Stimulated activated CD8-positive, alpha-beta memory T cell treated with anti-CD3 and anti-CD28 coated beads, Interleukin-12 subunit alpha, Interleukin-12 subunit beta, amount 100 ng/mL, for 4 hours (primary cell): ENCODE data around the gene SLC35F3.
"Not testable (repeated sequence)": the region's sequence is repeated elsewhere in the genome, so short reads cannot be mapped to it uniquely, and the experiment has no call there.

Source experiments
- DNase-seq: peaks from one replicate; pipeline ENCODE4 v3.0.0-alpha.2; 2020; ENCODE audit warnings: low read depth

SLC35F3 gene

DNA sequence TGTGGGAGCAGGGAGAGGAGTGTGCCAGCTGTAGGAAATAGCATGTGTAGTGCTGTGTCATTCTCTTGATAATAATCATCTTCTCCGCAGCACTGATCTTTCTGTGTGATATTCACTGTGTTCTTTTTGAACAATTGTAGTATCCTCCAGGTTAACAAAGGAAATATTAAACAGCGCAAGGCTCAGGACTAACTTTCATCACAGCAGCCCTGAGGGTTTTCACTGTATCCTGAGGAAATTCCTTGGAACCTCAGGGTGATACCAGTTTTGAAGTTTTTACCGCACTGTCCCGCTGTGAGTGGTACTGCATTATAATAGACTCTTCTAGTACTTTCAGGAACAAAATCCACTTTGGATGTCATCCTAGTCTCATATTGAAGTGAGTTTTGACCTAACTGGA, 240.4 kb downstream of the SLC35F3 start:
- no peak for DNase-seq

DNA sequence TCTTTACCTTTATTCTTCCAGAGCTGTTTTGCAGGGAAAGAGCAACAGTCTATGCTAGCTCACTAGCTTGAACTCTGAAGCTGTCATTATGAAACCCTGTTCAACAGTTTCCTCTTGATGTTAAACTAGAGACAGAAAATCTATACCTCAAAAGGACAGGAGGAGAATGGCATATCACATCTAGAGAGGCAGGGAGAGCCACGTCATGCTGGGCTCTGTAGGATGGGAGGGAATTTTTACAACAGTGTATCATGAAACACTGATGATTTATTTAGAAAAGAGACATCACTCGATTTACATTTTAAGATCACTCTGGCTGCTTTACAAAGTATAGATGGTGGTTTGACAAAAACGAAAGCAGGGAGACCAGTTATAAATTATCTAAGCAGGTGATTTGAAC, 243.9 kb downstream of the SLC35F3 start:
- DNase-seq, result no peak

DNA sequence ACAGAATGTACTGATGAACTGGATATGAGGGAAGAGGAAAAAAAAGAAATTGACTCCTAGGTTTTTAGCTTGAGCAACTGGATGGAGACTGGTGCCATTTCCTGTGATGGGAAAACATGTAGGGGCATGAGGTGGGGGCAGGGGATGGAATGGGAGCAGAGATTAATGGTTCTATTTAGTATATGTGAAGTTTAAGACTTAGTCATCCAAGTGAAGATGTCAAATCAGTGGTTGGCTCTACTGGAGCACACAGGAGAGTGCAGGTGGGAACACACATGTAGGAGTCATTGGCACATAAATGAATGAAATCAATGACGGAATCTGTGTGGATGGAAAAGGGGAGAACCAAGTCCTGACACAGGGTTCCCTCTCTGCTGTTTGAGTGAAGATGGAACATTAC, 244.3 kb downstream of the SLC35F3 start:
- no peak for DNase-seq

DNA sequence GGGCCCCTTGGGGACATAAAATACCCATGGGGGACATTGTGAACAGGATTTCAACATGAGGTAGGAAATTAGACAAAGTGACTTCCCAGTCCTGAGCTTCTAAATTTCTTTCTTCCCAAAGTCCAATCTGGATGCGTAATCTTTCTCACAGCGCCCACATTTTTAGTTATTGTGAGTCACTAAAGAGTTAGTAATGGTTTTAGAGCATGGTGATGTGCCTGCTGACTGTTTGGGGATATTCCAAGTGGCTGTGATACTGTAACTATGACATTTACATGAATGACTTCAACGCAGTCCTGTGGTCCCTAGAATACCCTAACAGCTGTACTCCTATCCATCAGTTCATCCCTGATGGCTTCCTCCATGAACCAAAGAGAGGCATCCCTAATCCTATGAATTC, 244.7 kb downstream of the SLC35F3 start:
- DNase-seq, result no peak

DNA sequence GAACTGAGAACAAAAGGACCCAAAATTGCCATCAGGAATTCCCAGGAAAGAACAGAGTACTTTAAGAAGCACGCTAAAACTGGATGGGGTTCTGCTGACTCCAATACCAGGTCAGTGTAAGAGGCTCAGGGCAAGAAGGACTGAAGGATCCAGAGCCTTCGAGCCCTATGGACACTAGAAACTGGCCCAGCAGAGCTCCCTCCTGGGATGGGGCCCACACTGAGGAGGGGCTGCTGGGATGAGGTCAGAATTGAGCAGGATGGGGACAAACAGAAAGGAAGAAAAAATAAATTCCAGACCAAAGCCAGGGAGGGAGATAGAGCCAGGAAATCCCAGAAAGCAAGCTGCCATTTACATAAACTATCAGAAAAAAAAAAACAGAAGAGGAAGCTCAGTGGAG, 246.4 kb downstream of the SLC35F3 start:
- DNase-seq, result no peak

DNA sequence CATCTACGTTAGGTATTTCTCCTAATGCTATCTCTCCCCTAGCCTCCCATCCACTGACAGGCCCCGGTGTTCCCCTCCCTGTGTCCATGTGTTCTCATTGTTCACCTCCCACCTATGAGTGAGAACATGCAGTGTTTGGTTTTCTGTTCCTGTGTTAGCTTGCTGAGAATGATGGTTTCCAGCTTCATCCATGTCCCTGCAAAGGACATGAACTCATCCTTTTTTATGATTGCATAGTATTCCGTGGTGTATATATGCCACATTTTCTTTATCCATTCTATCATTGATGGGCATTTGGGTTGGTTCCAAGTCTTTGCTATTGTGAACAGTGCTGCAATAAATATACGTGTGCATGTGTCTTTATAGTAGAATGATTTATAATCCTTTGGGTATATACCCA, 247.9 kb downstream of the SLC35F3 start:
- not testable (repeated sequence) for DNase-seq

DNA sequence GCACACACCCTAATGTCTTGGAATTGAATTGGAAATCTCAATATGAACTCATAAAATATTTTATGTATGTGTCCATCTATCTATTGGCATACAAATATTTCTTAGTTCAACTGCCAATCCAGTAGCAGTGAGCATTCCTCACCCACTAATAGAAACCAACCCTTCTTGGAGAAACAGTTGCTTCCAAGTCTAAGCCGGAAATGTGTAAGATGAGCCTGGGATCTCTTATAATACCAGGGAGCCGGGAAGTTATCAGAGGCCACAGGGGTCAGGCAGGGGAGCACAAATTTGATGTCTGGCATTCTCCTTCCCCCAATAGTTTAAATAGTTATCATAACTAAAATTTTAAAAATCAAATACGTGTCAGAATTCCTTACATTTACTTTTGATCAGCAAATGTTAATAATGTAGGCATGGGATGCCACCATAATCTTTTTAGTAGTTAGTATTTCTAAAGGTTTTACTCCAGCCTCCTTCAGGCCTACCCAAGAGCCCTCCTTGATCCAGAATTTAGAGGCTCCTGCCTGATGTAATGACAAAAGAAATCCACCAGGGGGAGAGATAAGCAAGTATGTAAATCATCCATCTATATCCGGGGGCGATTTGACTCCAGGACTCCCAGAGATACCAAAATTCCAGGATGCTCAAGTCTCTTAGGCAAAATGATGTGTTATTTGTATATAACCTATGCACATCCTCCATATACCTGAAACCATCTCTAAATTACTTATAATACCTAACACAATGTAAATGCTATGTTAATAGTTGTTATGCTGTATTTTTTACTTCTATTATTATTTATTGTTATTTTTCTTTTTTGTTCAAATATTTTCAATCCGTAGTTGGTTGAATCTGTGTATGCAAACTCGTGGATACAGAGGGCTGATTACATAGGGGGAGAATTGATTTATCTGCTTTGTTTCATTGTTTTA, 250.1 kb downstream of the SLC35F3 start:
- no peak for DNase-seq

DNA sequence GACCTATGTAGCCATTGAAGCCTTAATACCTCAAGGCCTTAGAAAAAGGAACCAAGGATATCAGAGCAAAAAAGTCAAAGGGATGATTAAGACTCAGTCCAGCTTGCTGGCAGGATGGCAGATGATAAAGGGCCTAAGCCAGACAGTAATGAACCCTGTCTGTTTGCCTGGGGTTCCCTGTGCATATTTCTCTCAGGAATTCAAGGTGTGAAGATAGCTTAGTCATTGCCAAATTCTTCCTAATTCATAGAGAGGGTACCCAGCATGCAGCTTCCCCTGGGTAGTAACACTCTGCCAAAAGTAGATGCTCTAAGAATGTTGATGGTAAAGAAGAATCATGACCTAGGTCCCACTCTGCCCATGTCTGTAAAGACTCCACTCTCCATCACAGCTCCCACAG, 258.2 kb downstream of the SLC35F3 start:
- DNase-seq, result no peak

DNA sequence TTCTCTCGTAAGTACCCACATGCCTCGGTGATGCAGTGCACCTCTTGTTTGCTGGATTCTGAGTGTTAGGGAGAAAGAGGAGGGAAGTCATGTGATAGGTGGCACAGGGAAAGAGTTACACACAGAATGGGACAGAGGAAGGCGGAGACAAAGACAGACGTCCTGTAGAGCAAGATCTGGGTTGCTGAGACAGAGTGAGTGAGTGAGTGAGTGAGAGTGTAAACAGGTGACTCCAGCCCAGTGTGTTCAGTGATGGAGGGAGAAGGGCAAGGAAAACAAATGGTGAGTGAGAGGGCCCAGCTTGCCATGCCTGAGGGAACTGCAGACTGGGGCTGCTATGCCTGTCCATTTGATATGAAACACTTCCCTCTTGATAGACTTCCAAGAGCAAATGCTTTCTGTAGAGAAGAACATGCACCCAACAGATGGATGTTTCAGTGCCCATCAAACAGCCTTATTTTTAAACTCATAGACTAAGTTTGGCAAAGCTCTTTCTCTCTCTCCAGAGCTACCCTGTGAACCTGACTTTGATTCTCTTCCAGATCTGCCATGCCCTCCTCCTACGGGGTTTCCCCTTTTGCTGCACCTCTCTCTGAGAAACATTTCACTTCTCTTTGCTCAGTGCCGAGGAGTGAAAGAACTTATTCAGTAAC, 258.9 kb downstream of the SLC35F3 start:
- DNase-seq, result no peak

DNA sequence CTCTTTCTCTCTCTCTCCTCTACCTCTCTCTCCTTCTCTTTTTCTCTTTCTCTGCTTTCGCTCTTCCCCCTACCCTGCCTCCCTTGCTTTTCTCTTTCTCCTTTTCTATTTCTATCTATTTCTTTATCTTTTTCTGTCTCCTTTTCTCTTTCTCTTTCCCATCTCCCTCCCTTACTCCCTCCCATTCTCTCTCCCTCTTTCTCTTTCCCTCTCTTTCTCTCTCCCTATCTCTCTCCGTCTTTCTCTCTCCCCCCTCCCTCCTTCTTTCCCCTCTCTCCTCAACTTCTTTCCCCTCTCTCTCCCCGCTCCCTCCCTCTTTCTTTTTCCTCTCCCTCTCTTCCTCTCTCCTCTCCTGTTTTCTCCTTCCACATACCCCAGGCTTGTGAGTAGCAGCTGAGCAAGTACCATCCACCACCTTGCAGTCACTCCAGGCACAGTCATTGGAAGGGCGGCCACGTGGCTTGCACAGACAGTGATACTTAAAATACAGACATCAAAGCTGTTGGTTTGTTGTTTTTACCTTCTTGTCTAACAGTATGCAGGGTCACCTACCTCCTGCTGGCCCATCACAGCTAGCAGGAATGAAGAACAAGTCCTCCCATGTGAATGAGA, 259.7 kb downstream of the SLC35F3 start:
- DNase-seq, result no peak

DNA sequence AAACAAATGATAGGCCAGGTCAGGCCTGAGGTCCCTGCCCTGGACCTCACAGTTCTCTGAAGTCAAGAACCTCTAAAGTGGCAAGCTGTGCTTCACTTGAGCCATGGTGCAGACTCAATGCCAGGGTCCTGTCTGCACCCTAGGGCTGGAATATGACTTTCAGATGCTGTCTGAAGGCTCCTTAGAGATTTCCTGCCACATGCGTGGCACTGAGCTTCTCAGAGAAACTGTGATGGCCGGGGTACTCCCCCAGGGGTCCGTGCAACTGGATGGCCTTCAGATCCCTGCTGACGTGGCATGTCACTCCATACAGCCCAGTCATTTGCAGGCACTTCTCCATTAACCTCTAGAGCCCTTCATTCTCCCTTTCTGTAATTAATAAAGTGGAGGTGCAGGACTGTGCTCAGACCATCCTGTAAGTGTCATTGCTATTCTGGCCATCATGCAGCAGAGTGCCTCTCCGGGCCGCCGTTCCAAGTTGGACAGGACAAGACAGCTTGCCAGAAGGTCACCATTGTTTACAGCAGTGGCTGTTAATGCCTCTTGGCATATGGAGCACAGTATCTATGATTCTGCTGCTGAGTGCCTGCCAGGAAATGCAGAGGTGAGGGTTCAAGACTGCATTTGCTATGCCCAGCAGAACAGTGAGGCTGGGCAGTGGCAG, 263.7 kb downstream of the SLC35F3 start:
- DNase-seq, result no peak

DNA sequence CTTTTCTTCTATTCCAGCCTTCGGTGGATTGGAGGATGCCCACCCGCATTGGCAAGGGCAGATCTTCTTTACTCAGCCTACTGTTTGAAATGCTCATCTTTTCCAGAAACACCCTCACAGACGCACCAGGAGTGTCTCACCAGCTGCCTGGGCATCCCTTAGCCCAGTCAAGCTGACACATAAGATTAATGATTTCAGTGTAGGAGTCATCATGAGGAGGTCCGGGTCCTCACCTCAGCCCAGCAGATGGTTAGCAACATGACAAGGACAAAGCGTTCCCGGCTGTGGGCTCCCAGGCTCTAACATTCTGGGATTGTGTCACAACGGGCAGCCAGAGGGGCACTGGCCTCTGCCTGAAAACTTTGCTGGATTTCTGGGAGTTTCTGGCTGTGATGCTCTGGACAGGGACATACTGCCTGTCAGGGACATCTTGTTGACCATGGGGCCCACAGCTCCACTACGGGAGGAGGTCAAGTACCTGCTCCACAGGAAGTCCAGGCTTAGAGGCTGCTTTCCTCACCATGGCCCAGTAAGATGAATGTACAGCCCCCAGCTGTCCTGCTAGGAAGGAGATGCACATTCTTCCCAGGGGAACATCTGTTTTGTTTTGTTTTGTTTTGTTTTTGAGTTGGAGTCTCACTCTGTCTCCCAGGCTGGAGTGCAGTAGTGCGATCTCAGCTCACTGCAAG, 264.8 kb downstream of the SLC35F3 start:
- no peak for DNase-seq

DNA sequence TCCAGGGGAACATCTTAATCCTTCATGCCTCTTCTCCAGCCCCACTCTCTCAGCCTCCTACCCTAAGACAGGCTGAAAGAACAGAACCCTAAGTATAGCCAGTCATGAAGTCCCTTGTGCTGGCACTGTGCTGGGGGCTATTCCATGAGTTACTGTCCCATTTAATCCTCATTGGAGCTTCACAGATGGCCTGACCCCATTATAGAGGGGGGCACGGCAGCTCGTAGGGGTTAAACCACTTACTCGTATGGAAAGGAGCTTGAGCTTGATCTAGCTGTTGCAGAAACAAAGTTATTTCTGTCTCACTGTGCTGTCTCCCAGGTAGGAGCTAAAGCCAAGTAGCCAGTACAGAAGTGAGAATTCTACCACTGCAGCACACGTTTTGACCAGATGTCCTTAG, 265.6 kb downstream of the SLC35F3 start:
- no peak for DNase-seq

DNA sequence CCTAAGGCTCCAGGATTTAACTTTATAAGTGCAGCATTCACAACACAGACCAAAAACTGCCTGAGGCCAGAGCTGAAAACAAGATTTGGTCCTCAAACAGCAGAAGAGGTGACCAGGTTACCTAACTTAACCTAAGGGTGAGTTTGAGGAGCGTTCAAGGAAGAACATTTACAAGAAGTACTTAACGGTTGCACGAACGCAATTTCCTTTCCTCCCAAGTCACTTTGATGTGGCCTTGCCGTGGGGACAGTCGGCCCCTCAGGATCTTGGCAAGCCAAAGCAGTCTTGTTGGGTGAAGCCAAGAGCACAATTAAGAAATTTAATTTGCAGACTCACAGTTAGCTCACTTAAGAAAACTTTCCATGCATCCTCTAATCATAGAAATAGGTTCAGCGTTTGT, 266.1 kb downstream of the SLC35F3 start:
- no peak for DNase-seq

DNA sequence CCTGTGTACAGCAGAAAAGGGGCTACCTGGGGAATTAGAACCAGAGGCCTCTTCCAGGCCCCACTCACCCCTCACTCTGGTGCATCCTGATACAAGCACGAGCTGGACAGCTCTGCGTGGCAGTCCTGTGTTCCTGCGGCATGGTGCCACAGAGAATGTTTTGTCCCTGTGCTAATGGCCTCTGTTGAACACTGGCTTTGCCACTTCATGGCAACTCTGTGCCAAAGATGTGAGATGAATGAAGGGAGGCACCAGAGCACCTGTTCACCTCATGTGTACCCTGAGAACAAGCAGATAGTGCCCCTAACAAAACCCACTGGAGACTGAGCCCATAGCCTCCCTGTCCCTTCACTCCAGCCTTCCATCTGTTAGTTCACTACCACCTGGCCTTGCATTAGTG, 269.5 kb downstream of the SLC35F3 start:
- no peak for DNase-seq

DNA sequence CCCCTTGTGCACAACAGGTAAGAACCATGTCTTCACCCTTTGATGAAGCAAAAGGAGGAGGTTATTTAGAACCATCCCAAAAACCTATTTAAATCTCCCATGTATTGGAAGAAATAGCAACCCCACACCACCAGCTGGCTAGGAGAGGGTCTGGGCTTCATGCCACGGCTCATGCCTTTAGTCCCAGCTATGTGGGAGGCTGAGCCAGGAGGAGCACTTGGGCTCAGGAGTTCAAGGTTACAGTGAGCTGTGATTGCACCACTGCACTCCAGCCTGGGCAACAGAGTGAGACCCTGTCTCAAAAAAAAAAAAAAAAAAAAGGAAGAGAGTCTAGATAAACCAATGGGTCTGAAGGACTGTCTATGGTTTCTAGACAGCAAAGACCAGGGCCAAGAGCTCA, 270.9 kb downstream of the SLC35F3 start:
- no peak for DNase-seq

DNA sequence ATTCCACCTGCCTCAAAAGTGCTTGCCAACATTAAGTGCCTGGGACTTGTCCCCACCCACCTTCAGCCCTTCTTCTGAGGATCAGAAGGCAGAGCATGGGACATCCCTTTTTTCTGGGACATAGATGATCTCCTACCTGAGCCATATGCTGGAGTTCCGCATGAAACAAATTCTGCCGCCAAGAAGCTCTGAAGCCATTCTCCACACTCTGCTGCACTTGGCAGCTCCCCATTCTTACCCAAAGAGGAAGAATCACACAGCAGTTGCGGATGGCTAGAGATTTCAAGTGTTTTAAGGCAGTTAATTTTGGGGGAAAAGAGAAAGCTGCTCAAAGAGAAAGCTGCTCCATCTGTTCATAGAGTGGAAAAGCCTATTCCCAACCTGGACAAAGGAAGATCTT, 271.5 kb downstream of the SLC35F3 start:
- no peak for DNase-seq

DNA sequence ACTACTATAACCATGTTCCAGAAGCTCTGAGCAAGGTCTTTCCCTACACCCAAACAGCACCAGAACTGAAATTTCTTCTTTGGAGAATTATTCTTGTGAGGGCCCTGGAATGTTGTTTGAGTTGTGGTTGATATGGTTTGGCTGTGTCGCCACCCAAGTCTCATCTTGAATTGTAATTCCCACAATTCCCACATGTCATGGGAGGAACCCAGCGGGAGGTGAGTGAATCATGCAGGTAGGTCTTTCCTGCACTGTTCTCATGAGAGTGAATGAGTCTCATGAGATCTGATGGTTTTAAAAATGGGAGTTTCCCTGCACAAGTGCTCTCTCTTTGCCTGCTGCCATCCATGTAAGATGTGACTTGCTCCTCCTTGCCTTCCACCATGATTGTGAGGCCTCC, 272.4 kb downstream of the SLC35F3 start:
- DNase-seq, result not testable (repeated sequence)

DNA sequence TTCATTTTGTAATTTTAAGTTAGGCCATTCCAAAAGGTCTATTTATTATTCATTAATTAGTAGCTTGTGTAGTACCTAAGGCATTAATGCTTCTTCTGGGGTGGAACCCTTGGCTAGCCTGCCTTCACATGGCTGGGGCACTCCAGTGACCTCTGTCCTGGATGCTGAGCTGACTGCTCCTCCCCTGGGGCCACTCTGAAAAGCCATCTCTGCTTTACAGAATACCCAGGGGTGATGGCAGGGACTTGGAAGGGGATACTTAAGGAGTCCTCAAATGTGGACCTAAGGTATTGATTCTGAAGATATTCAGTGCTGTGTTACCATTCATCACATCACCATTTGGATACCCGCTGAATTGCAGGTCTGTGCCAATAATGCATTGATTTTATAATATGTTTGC, 281.0 kb downstream of the SLC35F3 start:
- DNase-seq, result no peak

DNA sequence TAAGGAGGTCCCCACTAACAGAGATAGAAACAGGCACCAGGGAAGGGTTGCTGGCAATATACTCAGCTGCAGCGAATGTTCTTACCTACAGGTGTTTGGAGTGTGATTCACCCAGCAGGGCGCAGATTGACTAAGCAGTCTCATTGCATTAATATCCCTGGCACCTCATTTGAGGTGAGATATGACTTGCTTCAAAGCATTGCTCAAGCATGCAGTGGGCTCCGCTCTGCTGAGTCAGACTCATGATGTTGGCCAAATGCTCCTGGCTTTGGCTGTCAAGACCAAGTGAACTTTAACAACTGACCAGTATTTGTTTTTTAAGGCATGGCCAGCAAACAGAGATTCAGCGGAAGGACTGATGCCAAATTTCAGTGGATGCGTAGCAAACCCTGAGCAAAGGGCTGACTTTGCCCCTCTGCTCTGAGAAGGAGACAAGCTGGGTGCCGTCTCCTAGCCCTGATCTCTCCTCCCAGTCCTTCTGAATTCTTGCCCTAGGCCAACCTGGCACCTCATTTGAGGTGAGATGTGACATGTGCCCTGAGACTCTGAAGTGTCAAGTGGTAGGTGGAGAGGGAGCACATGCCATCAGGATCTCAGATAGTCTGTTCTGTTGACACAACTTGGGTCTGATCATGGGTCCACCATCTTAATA, 281.7 kb downstream of the SLC35F3 start:
- no peak for DNase-seq

DNA sequence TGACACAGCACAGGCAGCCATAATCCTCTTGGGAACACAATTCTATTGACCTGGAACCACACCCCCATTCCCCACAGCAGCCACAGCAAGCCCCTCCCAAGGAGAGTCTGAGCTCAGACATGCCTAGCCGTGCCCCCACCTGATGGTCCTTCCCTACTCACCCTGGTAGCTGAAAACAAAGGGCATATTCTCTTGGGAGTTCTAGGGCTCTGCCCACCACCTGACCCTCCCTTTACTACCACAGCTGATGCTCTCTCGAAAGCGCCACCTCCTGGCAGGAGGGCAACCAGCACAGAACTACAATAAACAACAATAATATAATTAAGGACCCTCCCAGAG, 283.9 kb downstream of the SLC35F3 start:
- no peak for DNase-seq

DNA sequence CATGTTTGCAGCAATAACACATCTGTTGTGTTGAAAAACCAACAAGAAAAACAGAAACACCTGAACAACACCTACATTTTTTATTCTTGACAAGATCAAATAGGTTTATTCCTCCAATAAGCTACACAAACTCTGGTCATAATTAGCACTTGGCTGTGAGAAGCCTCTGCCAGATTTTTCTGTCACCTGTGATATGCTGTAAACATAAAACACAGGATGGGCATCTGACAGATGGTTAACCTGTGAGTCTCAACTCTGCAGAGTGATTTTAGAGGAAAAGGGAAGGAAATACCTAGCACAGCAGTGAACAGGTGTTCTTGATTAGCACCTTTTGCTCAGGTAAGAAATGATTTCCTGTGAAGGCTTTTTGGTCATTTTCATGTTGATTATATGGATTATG, 293.4 kb downstream of the SLC35F3 start:
- no peak for DNase-seq
